GM10266 (cell line): ENCODE results near the gene SLC25A11.

Source experiments
- DNase-seq: peaks from one replicate; pipeline ENCODE4 v3.0.0; 2012; ENCODE audit errors: extremely low spot score
- CTCF ChIP-seq: IDR thresholded peaks from 2 replicates; pipeline ENCODE4 v1.5.1; 2012; ENCODE audit warnings: mild to moderate bottlenecking, low read depth; ENCODE audit not compliant: control insufficient read depth, insufficient read depth; ENCODE audit errors: missing control alignments

The SLC25A11 gene

GRCh38 chr17:4978726-4979125, 38.9 kb upstream of the SLC25A11 start:
- no peak for TF ChIP-seq CTCF
- no peak for DNase-seq

GRCh38 chr17:4974115-4974670, 34.3 kb upstream of the SLC25A11 start:
- no peak for DNase-seq
- no peak for TF ChIP-seq CTCF

GRCh38 chr17:4973256-4974114, 33.6 kb upstream of the SLC25A11 start:
- no peak for DNase-seq
- no peak for TF ChIP-seq CTCF

- DNase-seq: no peak
- TF ChIP-seq CTCF: no peak
Observed at GRCh38 chr17:4972752-4973151, 32.9 kb upstream of the SLC25A11 start.

GRCh38 chr17:4972322-4972721, 32.5 kb upstream of the SLC25A11 start:
- DNase-seq: no peak
- no peak for TF ChIP-seq CTCF

- no peak for TF ChIP-seq CTCF
- no peak for DNase-seq
Observed at GRCh38 chr17:4971826-4972225, 32.0 kb upstream of the SLC25A11 start.

GRCh38 chr17:4970273-4970672, 30.4 kb upstream of the SLC25A11 start:
- no peak for TF ChIP-seq CTCF
- no peak for DNase-seq
